Astrocyte (in vitro differentiated cells and primary cell): ENCODE measurements around the gene SUN5.
"Not testable (repeated sequence)": the region's sequence is repeated elsewhere in the genome, so short reads cannot be mapped to it uniquely, and the experiment has no call there.

ENCODE experiments used
- CTCF ChIP-seq: IDR thresholded peaks from 2 replicates; pipeline ENCODE4 v1.5.1; 2011; ENCODE audit warnings: low read depth, mild to moderate bottlenecking, inconsistent platforms, low read length, moderate library complexity; ENCODE audit not compliant: insufficient read depth
- EZH2 ChIP-seq: IDR thresholded peaks from 2 replicates; pipeline ENCODE4 v1.6.1; 2012; ENCODE audit warnings: mild to moderate bottlenecking, low read length, inconsistent platforms; ENCODE audit not compliant: insufficient read depth

- TF ChIP-seq EZH2, CTCF: not testable (repeated sequence)
Measured at GRCh38 chr20:32975121-32975520, 29.1 kb downstream of the SUN5 start.
